NB4 (cell line): ENCODE data around the gene PDIA3.
"Not testable (repeated sequence)": the region's sequence is repeated elsewhere in the genome, so short reads cannot be mapped to it uniquely, and the experiment has no call there.

ENCODE experiments used
- DNase-seq: peaks from one replicate; pipeline ENCODE4 v3.0.0; 2010; ENCODE audit warnings: low read depth
- H3K4me3 ChIP-seq: one replicate; pipeline ENCODE4 v1.5.1; 2011; ENCODE audit warnings: mild to moderate bottlenecking, low read depth, low read length, moderate library complexity
- CTCF ChIP-seq: IDR thresholded peaks from one replicate; pipeline ENCODE4 v1.5.1; 2012; ENCODE audit warnings: low read depth, low read length
- MYC ChIP-seq: IDR thresholded peaks from 2 replicates; pipeline ENCODE4 v1.6.1; 2011; ENCODE audit warnings: low read depth, low read length
- POLR2A ChIP-seq: IDR thresholded peaks from 2 replicates; pipeline ENCODE4 v1.6.1; 2011; ENCODE audit warnings: mild to moderate bottlenecking; ENCODE audit not compliant: insufficient read length; ENCODE audit errors: extremely low read depth
- TF ChIP-seq, protein P1 (sequence below): IDR thresholded peaks from 2 replicates; pipeline ENCODE4 v1.6.1; 2011; ENCODE audit warnings: low read depth, low read length

Gene PDIA3

GRCh38 chr15:43796566-43796965, 50.3 kb downstream of the PDIA3 start:
- no peak for TF ChIP-seq CTCF
- TF ChIP-seq POLR2A: no peak
- TF ChIP-seq, protein P1, sequence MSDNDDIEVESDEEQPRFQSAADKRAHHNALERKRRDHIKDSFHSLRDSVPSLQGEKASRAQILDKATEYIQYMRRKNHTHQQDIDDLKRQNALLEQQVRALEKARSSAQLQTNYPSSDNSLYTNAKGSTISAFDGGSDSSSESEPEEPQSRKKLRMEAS: no peak
- TF ChIP-seq MYC: no peak
- H3K4me3 ChIP-seq: no peak overlapping the region
- DNase-seq: no peak

GRCh38 chr15:43799209-43799944, 53.1 kb downstream of the PDIA3 start:
- TF ChIP-seq, protein P1: no peak
- TF ChIP-seq MYC (no peak), POLR2A (no peak), CTCF (no peak)
- DNase-seq: no peak
- no peak overlapping the region for H3K4me3 ChIP-seq

GRCh38 chr15:43799945-43800285, 53.7 kb downstream of the PDIA3 start, which contains the start of gene SERINC4:
SERINC4 (minus strand) TSS chr15:43800220; CDS start chr15:43799986, 234 bp downstream.
- no peak for DNase-seq
- TF ChIP-seq MYC: no peak
- no peak for TF ChIP-seq POLR2A
- no peak for TF ChIP-seq CTCF
- TF ChIP-seq, protein P1: no peak
- H3K4me3 ChIP-seq: peak within 1 kb of the TSS; percentile 87

- DNase-seq: peak; percentile 87
- TF ChIP-seq MYC: peak; percentile 91
- TF ChIP-seq POLR2A: peak; percentile 91
- TF ChIP-seq, protein P1: peak; percentile 82
- TF ChIP-seq CTCF: no peak
- peak within 1 kb of the TSS; percentile 87 for H3K4me3 ChIP-seq
Measured at GRCh38 chr15:43800286-43801141, 54.3 kb downstream of the PDIA3 start, which contains the start of gene HYPK. HYPK (plus strand) TSS chr15:43800599; CDS start chr15:43800623, 24 bp downstream.

GRCh38 chr15:43802676-43803075, 56.4 kb downstream of the PDIA3 start:
- H3K4me3 ChIP-seq, DNase-seq: not testable (repeated sequence)

- TF ChIP-seq CTCF (no peak), POLR2A (no peak), MYC (no peak)
- TF ChIP-seq, protein P1: no peak
- DNase-seq: no peak
- H3K4me3 ChIP-seq: no peak overlapping the region
Measured at GRCh38 chr15:43808435-43808950, 62.3 kb downstream of the PDIA3 start.
